Measurements from ENCODE around the gene LLPH. TPM values are rescaled to one million over a fixed set of nuclear protein-coding genes. Genes with fewer than 3 reads are reported as not detected.

LLPH gene
- total and polyA plus RNA-seq, 2 of the 13 experiments (the other 11 are each of a cell fraction or from before 2014, with no cell fraction given) = 4.2 to 25.6 TPM

DNA sequence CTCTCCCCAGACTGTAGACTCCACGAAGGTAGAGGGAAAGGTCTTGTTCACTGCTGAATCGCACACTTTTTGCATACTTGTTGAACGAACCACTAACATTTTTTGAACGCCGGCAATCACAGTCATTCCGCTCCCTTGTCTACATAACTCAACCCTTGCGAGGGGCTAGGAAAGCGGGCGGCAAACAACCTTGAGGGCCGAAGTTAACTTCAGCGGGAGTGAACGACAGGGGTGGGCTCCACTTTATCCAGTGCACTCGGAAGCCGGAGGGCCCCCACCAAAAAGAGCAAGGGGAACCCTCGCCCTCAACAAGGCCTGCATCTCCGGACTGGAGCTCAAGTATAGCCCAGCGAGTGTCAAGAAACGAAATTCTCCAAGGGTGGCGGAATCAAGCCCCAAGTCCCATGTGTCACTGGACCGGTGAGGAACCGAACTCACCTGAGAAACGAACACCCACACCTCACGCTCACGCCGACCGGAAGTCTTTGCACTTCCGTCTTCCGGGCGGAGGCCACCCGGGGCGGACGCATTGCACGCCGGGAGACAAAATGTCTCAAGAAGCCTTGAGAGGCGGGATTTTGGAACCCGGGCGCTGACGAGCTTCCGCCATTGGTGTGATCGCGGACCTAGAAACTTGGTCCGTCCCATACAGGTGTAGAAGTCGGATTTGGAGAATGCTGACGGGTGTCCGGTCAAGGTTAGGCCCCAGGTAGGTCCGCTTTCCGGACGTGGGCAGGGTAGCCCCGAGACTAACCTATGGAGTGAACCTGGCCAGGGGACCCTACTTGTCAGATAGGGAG, at the start of gene LLPH (continued):
- TF ChIP-seq, protein P1, sequence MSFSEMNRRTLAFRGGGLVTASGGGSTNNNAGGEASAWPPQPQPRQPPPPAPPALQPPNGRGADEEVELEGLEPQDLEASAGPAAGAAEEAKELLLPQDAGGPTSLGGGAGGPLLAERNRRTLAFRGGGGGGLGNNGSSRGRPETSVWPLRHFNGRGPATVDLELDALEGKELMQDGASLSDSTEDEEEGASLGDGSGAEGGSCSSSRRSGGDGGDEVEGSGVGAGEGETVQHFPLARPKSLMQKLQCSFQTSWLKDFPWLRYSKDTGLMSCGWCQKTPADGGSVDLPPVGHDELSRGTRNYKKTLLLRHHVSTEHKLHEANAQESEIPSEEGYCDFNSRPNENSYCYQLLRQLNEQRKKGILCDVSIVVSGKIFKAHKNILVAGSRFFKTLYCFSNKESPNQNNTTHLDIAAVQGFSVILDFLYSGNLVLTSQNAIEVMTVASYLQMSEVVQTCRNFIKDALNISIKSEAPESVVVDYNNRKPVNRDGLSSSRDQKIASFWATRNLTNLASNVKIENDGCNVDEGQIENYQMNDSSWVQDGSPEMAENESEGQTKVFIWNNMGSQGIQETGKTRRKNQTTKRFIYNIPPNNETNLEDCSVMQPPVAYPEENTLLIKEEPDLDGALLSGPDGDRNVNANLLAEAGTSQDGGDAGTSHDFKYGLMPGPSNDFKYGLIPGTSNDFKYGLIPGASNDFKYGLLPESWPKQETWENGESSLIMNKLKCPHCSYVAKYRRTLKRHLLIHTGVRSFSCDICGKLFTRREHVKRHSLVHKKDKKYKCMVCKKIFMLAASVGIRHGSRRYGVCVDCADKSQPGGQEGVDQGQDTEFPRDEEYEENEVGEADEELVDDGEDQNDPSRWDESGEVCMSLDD (CRISPR knock-in tag; IDR thresholded peaks at IDR 0.05; ENCODE audit: borderline replicate concordance) = no peak
- no peak for TF ChIP-seq SETDB1 (CRISPR knock-in tag; IDR thresholded peaks at IDR 0.05; ENCODE audit: borderline replicate concordance)
- no peak for TF ChIP-seq STAG1 (CRISPR knock-in tag; IDR thresholded peaks at IDR 0.05)
- no peak for TF ChIP-seq NFE2 (CRISPR knock-in tag; IDR thresholded peaks at IDR 0.05)
- TF ChIP-seq, protein P2, sequence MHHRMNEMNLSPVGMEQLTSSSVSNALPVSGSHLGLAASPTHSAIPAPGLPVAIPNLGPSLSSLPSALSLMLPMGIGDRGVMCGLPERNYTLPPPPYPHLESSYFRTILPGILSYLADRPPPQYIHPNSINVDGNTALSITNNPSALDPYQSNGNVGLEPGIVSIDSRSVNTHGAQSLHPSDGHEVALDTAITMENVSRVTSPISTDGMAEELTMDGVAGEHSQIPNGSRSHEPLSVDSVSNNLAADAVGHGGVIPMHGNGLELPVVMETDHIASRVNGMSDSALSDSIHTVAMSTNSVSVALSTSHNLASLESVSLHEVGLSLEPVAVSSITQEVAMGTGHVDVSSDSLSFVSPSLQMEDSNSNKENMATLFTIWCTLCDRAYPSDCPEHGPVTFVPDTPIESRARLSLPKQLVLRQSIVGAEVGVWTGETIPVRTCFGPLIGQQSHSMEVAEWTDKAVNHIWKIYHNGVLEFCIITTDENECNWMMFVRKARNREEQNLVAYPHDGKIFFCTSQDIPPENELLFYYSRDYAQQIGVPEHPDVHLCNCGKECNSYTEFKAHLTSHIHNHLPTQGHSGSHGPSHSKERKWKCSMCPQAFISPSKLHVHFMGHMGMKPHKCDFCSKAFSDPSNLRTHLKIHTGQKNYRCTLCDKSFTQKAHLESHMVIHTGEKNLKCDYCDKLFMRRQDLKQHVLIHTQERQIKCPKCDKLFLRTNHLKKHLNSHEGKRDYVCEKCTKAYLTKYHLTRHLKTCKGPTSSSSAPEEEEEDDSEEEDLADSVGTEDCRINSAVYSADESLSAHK (CRISPR knock-in tag; IDR thresholded peaks at IDR 0.05; ENCODE audit: borderline replicate concordance) = no peak
- no peak for TF ChIP-seq BHLHE40 (IDR thresholded peaks at IDR 0.05; ENCODE audit: low read length)
- no peak for TF ChIP-seq GTF2F1 (IDR thresholded peaks at IDR 0.05; ENCODE audit: low read length)
- TF ChIP-seq SNRNP70 (IDR thresholded peaks at IDR 0.05; ENCODE audit: low read depth, low read length) = no peak
- no peak for TF ChIP-seq ZNF530 (CRISPR knock-in tag; IDR thresholded peaks at IDR 0.05; ENCODE audit: low read depth)
- no peak for TF ChIP-seq ZNF251 (CRISPR knock-in tag; IDR thresholded peaks at IDR 0.05)
- TF ChIP-seq ZNF674 (CRISPR knock-in tag; IDR thresholded peaks at IDR 0.05; ENCODE audit: low read depth) = no peak
- peak; percentile 95 for TF ChIP-seq ZNF143 (CRISPR knock-in tag; IDR thresholded peaks at IDR 0.05)
- peak; percentile 74 for TF ChIP-seq SP4 (CRISPR knock-in tag; IDR thresholded peaks at IDR 0.05)
- TF ChIP-seq IRF2 (CRISPR knock-in tag; IDR thresholded peaks at IDR 0.05) = no peak
- no peak for TF ChIP-seq CHCHD3 (CRISPR knock-in tag; IDR thresholded peaks at IDR 0.05)
- no peak for TF ChIP-seq MBNL3 (CRISPR knock-in tag; conservative IDR thresholded peaks at IDR 0.05)
- TF ChIP-seq ZNF773 (CRISPR knock-in tag; IDR thresholded peaks at IDR 0.05; ENCODE audit: borderline replicate concordance) = 0 out of 2 replicates have a peak, but pooled peaks have one; percentile 55
- peak; percentile 37; the same call in 1 of the 2 replicates for TF ChIP-seq KDM5B (CRISPR knock-in tag; IDR thresholded peaks at IDR 0.05; ENCODE audit: borderline replicate concordance)
- TF ChIP-seq, protein P3, sequence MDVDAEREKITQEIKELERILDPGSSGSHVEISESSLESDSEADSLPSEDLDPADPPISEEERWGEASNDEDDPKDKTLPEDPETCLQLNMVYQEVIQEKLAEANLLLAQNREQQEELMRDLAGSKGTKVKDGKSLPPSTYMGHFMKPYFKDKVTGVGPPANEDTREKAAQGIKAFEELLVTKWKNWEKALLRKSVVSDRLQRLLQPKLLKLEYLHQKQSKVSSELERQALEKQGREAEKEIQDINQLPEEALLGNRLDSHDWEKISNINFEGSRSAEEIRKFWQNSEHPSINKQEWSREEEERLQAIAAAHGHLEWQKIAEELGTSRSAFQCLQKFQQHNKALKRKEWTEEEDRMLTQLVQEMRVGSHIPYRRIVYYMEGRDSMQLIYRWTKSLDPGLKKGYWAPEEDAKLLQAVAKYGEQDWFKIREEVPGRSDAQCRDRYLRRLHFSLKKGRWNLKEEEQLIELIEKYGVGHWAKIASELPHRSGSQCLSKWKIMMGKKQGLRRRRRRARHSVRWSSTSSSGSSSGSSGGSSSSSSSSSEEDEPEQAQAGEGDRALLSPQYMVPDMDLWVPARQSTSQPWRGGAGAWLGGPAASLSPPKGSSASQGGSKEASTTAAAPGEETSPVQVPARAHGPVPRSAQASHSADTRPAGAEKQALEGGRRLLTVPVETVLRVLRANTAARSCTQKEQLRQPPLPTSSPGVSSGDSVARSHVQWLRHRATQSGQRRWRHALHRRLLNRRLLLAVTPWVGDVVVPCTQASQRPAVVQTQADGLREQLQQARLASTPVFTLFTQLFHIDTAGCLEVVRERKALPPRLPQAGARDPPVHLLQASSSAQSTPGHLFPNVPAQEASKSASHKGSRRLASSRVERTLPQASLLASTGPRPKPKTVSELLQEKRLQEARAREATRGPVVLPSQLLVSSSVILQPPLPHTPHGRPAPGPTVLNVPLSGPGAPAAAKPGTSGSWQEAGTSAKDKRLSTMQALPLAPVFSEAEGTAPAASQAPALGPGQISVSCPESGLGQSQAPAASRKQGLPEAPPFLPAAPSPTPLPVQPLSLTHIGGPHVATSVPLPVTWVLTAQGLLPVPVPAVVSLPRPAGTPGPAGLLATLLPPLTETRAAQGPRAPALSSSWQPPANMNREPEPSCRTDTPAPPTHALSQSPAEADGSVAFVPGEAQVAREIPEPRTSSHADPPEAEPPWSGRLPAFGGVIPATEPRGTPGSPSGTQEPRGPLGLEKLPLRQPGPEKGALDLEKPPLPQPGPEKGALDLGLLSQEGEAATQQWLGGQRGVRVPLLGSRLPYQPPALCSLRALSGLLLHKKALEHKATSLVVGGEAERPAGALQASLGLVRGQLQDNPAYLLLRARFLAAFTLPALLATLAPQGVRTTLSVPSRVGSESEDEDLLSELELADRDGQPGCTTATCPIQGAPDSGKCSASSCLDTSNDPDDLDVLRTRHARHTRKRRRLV (CRISPR knock-in tag; IDR thresholded peaks at IDR 0.05) = peak; percentile 73; the same call in 1 of the 2 replicates
